ENCODE measurements around the gene GPD1L. TPM values are rescaled to one million over a fixed set of nuclear protein-coding genes. Genes with fewer than 3 reads are reported as not detected.

GPD1L gene
- total and polyA plus RNA-seq, 2 of the 13 experiments (the other 11 are each of a cell fraction or from before 2014, with no cell fraction given), result 4.9 to 13.7 TPM

DNA sequence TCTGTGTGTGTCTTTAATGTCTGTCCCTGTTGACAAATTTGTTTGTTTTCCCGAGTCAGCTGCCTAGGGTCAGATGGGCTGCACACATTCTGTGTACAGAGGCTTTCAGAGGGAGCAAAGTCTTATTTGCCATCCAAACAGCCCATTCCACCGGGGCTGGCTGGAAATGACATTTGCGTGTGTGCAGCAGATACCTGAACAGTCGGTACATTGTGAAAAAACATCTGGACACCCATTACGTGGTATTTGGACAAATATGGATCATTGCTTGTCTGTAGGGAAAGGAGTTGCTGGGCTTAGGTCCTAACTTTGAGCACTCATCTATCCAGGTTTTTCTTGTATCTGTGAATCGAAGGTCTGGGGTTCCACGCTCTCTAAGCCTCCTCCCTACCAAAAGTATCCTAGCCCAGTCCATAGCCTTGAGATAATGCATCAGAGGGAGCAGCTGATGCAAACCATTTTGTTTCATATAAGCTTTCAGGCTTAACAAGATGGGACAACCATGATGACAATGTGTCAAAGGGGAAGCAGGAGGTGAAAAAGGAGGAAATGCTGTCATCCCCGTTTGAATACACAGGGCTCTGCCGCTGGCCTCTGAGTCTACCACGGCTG is 109.9 kb downstream of the GPD1L start (continued):
- TF ChIP-seq ZNF33A (CRISPR knock-in tag; IDR thresholded peaks at IDR 0.05; ENCODE audit: borderline replicate concordance) (peak; percentile 75; the same call in 1 of the 2 replicates), ZNF24 (IDR thresholded peaks at IDR 0.05) (peak; percentile 48; the same call in 1 of the 2 replicates), HOXA5 (CRISPR knock-in tag; IDR thresholded peaks at IDR 0.05) (peak; percentile 92), NCOA1 (CRISPR knock-in tag; IDR thresholded peaks at IDR 0.05) (peak; percentile 73; the same call in 1 of the 2 replicates), ZNF329 (CRISPR knock-in tag; IDR thresholded peaks at IDR 0.05; ENCODE audit: low read depth) (no peak), AGO1 (IDR thresholded peaks at IDR 0.05; ENCODE audit: low read depth, low read length, poor library complexity, severe bottlenecking) (no peak), ZNF891 (CRISPR knock-in tag; IDR thresholded peaks at IDR 0.05) (no peak), ZNF550 (CRISPR knock-in tag; IDR thresholded peaks at IDR 0.05; ENCODE audit: borderline replicate concordance) (no peak), AHR (CRISPR knock-in tag; IDR thresholded peaks at IDR 0.05) (0 out of 2 replicates have a peak, but pooled peaks have one; percentile 53), NCOA5 (CRISPR knock-in tag; IDR thresholded peaks at IDR 0.05) (no peak), KAT7 (CRISPR knock-in tag; IDR thresholded peaks at IDR 0.05; ENCODE audit: borderline replicate concordance) (peak; percentile 82; the same call in 1 of the 2 replicates), SMC3 (IDR thresholded peaks at IDR 0.05; ENCODE audit: low read length) (no peak), TBX2 (CRISPR knock-in tag; IDR thresholded peaks at IDR 0.05; ENCODE audit: borderline replicate concordance) (peak; percentile 98), ZMYM3 (CRISPR knock-in tag; IDR thresholded peaks at IDR 0.05) (peak; percentile 75; the same call in 1 of the 2 replicates), KDM5B (CRISPR knock-in tag; IDR thresholded peaks at IDR 0.05; ENCODE audit: borderline replicate concordance) (no peak), MAFK (conservative IDR thresholded peaks at IDR 0.05 in 1 of 2, IDR thresholded peaks at IDR 0.05 in 1 of 2; ENCODE audit: low read length in 2 of 2) (peak; percentile 17 to 38; a peak in 1 of 4 replicates), IRX3 (CRISPR knock-in tag; IDR thresholded peaks at IDR 0.05; ENCODE audit: borderline replicate concordance, low read depth) (no peak), ZNF383 (CRISPR knock-in tag; IDR thresholded peaks at IDR 0.05; ENCODE audit: borderline replicate concordance) (no peak), SMAD9 (CRISPR knock-in tag; IDR thresholded peaks at IDR 0.05) (peak; percentile 69; the same call in 1 of the 2 replicates)
- TF ChIP-seq, protein P1, sequence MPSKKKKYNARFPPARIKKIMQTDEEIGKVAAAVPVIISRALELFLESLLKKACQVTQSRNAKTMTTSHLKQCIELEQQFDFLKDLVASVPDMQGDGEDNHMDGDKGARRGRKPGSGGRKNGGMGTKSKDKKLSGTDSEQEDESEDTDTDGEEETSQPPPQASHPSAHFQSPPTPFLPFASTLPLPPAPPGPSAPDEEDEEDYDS (CRISPR knock-in tag; IDR thresholded peaks at IDR 0.05), result peak; percentile 59; the same call in 1 of the 2 replicates
- TF ChIP-seq, protein P2, sequence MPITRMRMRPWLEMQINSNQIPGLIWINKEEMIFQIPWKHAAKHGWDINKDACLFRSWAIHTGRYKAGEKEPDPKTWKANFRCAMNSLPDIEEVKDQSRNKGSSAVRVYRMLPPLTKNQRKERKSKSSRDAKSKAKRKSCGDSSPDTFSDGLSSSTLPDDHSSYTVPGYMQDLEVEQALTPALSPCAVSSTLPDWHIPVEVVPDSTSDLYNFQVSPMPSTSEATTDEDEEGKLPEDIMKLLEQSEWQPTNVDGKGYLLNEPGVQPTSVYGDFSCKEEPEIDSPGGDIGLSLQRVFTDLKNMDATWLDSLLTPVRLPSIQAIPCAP (CRISPR knock-in tag; IDR thresholded peaks at IDR 0.05; ENCODE audit: low read depth), result no peak
- TF ChIP-seq, protein P3, sequence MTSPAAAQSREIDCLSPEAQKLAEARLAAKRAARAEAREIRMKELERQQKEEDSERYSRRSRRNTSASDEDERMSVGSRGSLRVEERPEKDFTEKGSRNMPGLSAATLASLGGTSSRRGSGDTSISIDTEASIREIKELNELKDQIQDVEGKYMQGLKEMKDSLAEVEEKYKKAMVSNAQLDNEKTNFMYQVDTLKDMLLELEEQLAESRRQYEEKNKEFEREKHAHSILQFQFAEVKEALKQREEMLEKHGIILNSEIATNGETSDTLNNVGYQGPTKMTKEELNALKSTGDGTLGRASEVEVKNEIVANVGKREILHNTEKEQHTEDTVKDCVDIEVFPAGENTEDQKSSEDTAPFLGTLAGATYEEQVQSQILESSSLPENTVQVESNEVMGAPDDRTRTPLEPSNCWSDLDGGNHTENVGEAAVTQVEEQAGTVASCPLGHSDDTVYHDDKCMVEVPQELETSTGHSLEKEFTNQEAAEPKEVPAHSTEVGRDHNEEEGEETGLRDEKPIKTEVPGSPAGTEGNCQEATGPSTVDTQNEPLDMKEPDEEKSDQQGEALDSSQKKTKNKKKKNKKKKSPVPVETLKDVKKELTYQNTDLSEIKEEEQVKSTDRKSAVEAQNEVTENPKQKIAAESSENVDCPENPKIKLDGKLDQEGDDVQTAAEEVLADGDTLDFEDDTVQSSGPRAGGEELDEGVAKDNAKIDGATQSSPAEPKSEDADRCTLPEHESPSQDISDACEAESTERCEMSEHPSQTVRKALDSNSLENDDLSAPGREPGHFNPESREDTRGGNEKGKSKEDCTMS (CRISPR knock-in tag; conservative IDR thresholded peaks at IDR 0.05), result no peak
- TF ChIP-seq, protein P4, sequence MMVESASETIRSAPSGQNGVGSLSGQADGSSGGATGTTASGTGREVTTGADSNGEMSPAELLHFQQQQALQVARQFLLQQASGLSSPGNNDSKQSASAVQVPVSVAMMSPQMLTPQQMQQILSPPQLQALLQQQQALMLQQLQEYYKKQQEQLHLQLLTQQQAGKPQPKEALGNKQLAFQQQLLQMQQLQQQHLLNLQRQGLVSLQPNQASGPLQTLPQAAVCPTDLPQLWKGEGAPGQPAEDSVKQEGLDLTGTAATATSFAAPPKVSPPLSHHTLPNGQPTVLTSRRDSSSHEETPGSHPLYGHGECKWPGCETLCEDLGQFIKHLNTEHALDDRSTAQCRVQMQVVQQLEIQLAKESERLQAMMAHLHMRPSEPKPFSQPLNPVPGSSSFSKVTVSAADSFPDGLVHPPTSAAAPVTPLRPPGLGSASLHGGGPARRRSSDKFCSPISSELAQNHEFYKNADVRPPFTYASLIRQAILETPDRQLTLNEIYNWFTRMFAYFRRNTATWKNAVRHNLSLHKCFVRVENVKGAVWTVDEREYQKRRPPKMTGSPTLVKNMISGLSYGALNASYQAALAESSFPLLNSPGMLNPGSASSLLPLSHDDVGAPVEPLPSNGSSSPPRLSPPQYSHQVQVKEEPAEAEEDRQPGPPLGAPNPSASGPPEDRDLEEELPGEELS (CRISPR knock-in tag; IDR thresholded peaks at IDR 0.05), result peak; percentile 100
- TF ChIP-seq, protein P5, sequence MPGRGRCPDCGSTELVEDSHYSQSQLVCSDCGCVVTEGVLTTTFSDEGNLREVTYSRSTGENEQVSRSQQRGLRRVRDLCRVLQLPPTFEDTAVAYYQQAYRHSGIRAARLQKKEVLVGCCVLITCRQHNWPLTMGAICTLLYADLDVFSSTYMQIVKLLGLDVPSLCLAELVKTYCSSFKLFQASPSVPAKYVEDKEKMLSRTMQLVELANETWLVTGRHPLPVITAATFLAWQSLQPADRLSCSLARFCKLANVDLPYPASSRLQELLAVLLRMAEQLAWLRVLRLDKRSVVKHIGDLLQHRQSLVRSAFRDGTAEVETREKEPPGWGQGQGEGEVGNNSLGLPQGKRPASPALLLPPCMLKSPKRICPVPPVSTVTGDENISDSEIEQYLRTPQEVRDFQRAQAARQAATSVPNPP (CRISPR knock-in tag; IDR thresholded peaks at IDR 0.05), result peak; percentile 83; the same call in 1 of the 2 replicates
